Measurements from ENCODE around the gene PXDN.

- TF ChIP-seq CTCF (IDR thresholded peaks at IDR 0.05): no peak
- TF ChIP-seq POLR2AphosphoS5 (IDR thresholded peaks at IDR 0.05): no peak
Measured at GRCh38 chr2:1766851-1767811, 22.8 kb upstream of the PXDN start.

Data from suprapubic skin (tissue), 3 donors.